GM19238 (cell line): ENCODE results near the gene RAB22A.
"Not testable (repeated sequence)": the region's sequence is repeated elsewhere in the genome, so short reads cannot be mapped to it uniquely, and the experiment has no call there.

Experiments
- DNase-seq: peaks from one replicate; pipeline ENCODE4 v3.0.0; 2011; ENCODE audit warnings: low spot score; ENCODE audit not compliant: insufficient read length

Gene RAB22A

DNA sequence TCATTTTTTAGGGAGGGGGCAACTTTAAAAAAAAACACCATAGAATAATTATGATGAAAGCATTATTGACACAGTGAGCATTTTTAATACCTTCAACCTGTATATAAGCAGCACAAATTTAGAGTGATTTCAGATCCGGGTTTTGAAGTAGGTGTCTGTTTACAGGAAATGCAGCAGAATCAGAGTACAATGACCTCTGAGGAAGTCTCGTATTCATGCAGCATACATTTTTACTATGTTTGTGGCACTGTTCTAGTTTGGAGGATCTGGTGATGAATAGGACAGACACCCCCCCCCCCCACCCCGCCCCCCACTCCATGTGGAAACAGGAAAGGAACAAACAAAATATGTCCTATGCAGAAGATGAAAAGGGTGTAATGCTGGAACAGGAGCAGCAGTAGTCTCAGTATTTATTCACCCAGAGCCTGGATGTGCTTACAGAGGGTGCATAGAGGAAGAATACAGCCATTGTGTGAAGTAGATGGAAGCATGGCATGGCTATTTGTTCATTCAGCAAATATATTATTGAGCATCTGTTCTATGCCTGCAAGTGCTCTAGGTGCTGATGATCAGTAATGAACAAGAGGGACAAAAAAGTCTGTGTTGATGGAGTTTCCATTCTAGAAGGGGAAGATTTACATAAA, 99.2 kb downstream of the RAB22A start:
- no peak for DNase-seq

DNA sequence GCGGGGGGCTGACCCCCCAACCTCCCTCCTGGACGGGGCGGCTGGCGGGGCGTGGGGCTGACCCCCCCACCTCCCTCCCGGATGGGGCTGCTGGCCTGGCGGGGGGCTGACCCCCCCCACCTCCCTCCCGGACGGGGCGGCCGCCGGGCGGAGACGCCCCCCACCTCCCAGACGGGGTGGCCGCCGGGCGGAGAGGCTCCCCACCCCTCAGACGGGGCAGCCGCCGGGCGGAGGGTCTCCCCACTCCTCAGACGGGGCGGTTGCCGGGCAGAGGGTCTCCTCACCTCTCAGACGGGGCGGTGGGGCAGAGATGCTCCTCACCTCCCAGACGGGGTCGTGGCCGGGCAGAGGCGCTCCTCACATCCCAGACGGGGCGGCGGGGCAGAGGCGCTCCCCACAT, 104.7 kb downstream of the RAB22A start:
- DNase-seq, result not testable (repeated sequence)

DNA sequence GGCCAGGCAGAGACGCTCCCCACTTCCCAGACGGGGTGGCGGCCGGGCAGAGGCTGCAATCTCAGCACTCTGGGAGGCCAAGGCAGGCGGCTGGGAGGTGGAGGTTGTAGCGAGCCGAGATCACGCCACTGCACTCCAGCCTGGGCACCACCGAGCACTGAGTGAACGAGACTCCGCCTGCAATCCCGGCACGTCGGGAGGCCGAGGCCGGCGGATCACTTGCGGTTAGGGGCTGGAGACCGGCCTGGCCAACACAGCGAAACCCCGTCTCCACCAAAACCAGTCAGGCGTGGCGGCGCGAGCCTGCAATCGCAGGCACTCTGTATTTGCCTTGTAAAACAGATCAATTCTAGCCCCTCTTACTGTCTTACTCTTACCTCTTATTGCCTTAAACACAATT, 105.3 kb downstream of the RAB22A start:
- DNase-seq, result not testable (repeated sequence)

DNA sequence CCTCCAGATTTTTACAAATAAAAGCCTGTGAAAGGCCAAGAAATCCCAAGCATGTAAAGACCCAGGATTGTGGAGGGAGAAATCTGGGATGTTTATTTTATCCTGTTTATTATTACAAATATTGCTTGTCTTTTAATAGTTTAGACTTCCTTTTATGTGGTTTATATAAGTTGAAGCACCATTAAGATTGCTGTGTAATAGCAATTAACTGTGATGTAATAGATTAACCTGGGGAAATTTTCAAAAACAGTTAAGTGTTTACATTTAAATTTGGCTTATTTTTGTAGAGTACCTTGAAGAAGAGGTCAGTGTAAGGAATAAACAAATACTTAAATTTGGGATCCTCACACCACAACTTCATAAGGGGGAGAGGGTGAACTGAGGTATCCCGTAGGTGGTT, 106.5 kb downstream of the RAB22A start:
- no peak for DNase-seq

DNA sequence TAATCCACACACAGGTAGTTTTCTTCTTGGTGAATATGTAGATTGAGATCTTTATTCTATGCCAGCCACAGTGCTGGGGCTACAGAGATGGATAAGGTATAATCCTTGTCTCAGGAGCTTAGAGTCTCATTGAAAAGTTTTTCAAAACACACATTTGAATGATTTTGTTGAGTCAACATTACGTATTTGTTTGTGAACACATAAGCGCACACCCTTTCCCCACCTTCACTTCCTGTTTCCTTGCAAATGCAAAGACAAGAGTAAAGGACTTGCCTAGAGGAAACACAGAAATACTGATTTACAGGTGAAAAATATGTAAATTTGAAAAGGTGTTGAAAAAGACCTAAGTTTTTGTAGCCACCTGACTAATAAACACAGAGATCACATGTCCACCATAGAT, 107.3 kb downstream of the RAB22A start:
- no peak for DNase-seq
